ENCODE results near the gene RARS1. TPM values are rescaled to one million over a fixed set of nuclear protein-coding genes. Genes with fewer than 3 reads are reported as not detected.

Gene RARS1
- total and polyA plus RNA-seq, 9 donors: 19.1 to 104 (median 74.7) TPM

DNA sequence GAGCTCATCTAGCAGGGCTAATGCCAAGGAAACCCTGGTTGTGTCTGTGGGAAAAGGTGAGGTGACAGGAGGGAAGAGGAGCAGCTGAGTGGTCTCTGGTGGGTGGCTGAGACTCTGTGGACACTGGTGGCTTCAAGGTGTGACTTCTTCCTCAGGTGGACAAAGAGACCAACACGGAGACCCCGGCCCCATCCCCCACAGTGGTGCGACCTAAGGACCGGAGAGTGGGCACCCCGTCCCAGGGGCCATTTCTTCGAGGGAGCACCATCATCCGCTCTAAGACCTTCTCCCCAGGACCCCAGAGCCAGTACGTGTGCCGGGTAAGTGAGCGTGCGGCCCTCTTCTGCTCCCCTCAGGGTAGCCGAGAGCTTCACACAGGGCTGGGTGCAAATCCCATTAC is 31.1 kb upstream of the RARS1 start:
- no peaks in the 10 kb centered on the region for H3K27me3 ChIP-seq
- no peak overlapping the region for H3K4me3 ChIP-seq
- 92 to 93% (median 92%) methylated on average over 11 to 12 of the region's 12 CpGs for WGBS, 3 donors
- no peak for TF ChIP-seq POLR2A (IDR thresholded peaks at IDR 0.05)
- TF ChIP-seq CTCF (IDR thresholded peaks at IDR 0.05): no peak
- TF ChIP-seq EP300 (IDR thresholded peaks at IDR 0.05): no peak
- no peaks in the 10 kb centered on the region for H3K9me3 ChIP-seq
- H3K36me3 ChIP-seq: no peaks in the 10 kb centered on the region
- intact Hi-C loops (cut with DNase I): no loop called here
- no peaks in the 10 kb centered on the region for H3K4me1 ChIP-seq (ENCODE audit: insufficient read depth)
- DNase-seq: no peak
- no peak overlapping the region for H3K27ac ChIP-seq

GRCh38 chr5:168457542-168457941 is 28.7 kb upstream of the RARS1 start:
- no peaks in the 10 kb centered on the region for H3K27me3 ChIP-seq
- DNase-seq: no peak
- H3K9me3 ChIP-seq: no peaks in the 10 kb centered on the region

DNA sequence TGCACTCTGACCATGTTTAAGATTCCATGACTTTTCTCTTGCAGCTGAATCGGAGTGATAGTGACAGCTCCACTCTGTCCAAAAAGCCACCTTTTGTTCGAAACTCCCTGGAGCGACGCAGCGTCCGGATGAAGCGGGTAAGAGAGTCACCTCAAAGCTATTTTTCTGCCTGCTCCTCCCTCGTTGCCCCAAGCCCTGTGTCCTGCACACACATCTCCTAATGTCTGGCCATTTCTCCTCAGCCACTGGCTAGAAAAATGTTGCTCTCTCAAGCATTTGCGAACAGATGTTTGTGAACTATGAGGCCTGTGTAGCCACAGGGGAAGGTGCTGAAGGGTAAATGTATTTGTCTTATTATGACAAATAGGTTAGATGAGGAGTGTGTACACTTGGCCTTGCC is 25.7 kb upstream of the RARS1 start:
- intact Hi-C loops (cut with DNase I): no loop called here
- 93 to 96% (median 95%) methylated on average over 9 of the region's 9 CpGs for WGBS, 3 donors

More at GRCh38 chr5:168457542-168457941, 28.7 kb upstream of the RARS1 start:
- Histone ChIP-seq H3K36me3 (no peaks in the 10 kb centered on the region), H3K27ac (no peak overlapping the region), H3K4me1 (ENCODE audit: insufficient read depth) (no peaks in the 10 kb centered on the region), H3K4me3 (no peak overlapping the region)
- intact Hi-C loops (cut with DNase I): no loop called here
- 94 to 100% (median 98%) methylated on average over 3 of the region's 3 CpGs for WGBS, 3 donors
- TF ChIP-seq POLR2A (IDR thresholded peaks at IDR 0.05) (no peak), CTCF (IDR thresholded peaks at IDR 0.05) (no peak), EP300 (IDR thresholded peaks at IDR 0.05) (no peak)

GRCh38 chr5:168463081-168463480 is 23.2 kb upstream of the RARS1 start:
- DNase-seq: no peak
- intact Hi-C loops (cut with DNase I): no loop called here
- H3K4me1 ChIP-seq (ENCODE audit: insufficient read depth): no peaks in the 10 kb centered on the region
- TF ChIP-seq EP300 (IDR thresholded peaks at IDR 0.05) (no peak), CTCF (IDR thresholded peaks at IDR 0.05) (no peak), POLR2A (IDR thresholded peaks at IDR 0.05) (no peak)
- no peaks in the 10 kb centered on the region for H3K9me3 ChIP-seq
- no peaks in the 10 kb centered on the region for H3K36me3 ChIP-seq
- no peak overlapping the region for H3K27ac ChIP-seq
- H3K4me3 ChIP-seq: no peak overlapping the region
- H3K27me3 ChIP-seq: no peaks in the 10 kb centered on the region
- WGBS, 3 donors: 94 to 99% (median 97%) methylated on average over 2 of the region's 2 CpGs

More for the DNA sequence above, 25.7 kb upstream of the RARS1 start:
- Histone ChIP-seq H3K4me1 (ENCODE audit: insufficient read depth) (no peaks in the 10 kb centered on the region), H3K27ac (no peak overlapping the region), H3K36me3 (no peaks in the 10 kb centered on the region), H3K4me3 (no peak overlapping the region), H3K9me3 (no peaks in the 10 kb centered on the region), H3K27me3 (no peaks in the 10 kb centered on the region)
- TF ChIP-seq EP300 (IDR thresholded peaks at IDR 0.05): no peak
- TF ChIP-seq POLR2A (IDR thresholded peaks at IDR 0.05): no peak
- TF ChIP-seq CTCF (IDR thresholded peaks at IDR 0.05): no peak
- DNase-seq: no peak
